ENCODE results near the gene MEGF6. TPM values are rescaled to one million over a fixed set of nuclear protein-coding genes. Genes with fewer than 3 reads are reported as not detected.

MEGF6 gene
- total RNA-seq, 1 donor from 2014 or later: 1.3 TPM

DNA sequence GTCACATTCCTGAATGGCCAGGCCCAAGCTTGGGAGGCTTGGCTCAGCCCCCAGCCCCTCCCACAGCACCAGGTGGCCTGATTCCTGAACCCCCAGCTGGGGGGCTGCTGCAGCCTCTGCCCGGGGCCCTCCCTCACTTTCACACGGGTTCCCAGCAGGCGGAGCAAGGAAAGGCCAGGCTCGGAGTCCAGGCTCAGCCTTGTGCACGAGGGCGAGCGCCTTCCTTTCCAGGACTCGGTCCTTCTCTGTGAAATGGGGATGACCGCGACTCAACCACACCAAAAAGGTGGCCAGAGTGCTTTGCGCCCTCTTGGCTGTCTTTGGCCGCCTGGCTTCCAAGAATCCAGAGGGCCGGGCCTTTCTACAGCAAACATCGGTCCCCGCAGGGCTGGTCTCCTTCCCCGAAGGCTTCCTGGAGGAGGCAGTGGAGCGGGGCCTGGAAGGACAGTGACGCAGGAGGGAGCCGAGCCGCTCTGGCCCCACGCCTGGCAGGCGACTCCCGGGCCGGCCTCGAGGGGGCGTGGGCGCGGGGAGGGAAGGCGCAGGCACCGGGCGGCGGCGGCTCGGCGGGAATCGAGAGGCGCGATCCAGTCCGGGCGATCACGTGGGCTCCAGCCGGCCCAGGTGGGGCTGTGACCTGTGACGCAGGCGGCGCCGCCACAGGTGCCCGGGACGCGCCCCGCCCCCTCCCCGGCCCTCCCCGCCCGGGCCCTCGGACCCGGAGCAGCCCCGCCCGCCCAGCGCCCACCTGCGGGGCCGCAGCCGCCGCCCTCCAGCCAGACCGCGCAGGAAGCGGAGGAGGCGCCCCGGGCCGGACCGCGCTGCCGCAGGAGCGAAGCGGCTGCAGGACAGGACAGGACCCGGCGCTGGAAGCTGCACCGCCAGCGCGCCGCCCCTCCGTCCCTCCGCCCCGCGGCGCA is 157.2 kb downstream of the MEGF6 start, which contains the start of gene ARHGEF16:
Gene ARHGEF16, plus strand, starts transcription at position 775 of the 920 bp plus-strand sequence. CDS start 8,420 bp downstream, outside the sequence.
- Histone ChIP-seq H3K27me3 (ENCODE audit: control insufficient read depth, insufficient read depth, low read length) (no peaks in the 10 kb centered on the region), H3K4me3 (ENCODE audit: low read depth, low read length) (peak within 1 kb of the TSS; percentile 60), H3K36me3 (ENCODE audit: control insufficient read depth, insufficient read depth, low read length) (no peaks in the 10 kb centered on the region)
- DNase-seq (ENCODE audit: low read depth) (peak; percentile 33), FAIRE-seq (no peak)
- peak; percentile 60 for TF ChIP-seq CTCF (IDR thresholded peaks at IDR 0.05; ENCODE audit: insufficient read depth, low read length, severe bottlenecking)

- H3K27me3 ChIP-seq (ENCODE audit: control insufficient read depth, insufficient read depth, low read length): no peaks in the 10 kb centered on the region
- DNase-seq (ENCODE audit: low read depth) (peak; percentile 49), FAIRE-seq (no peak)
- H3K36me3 ChIP-seq (ENCODE audit: control insufficient read depth, insufficient read depth, low read length): no peaks in the 10 kb centered on the region
- no peak overlapping the region for H3K4me3 ChIP-seq (ENCODE audit: low read depth, low read length)
- TF ChIP-seq CTCF (IDR thresholded peaks at IDR 0.05; ENCODE audit: insufficient read depth, low read length, severe bottlenecking): peak; percentile 98
These were observed 158.0 kb downstream of the MEGF6 start for GRCh38 chr1:3453203-3453761.

GRCh38 chr1:3452866-3453175 is 158.5 kb downstream of the MEGF6 start:
- TF ChIP-seq CTCF (IDR thresholded peaks at IDR 0.05; ENCODE audit: insufficient read depth, low read length, severe bottlenecking): no peak
- H3K4me3 ChIP-seq (ENCODE audit: low read depth, low read length): no peak overlapping the region
- H3K27me3 ChIP-seq (ENCODE audit: control insufficient read depth, insufficient read depth, low read length): no peaks in the 10 kb centered on the region
- FAIRE-seq: no peak
- no peaks in the 10 kb centered on the region for H3K36me3 ChIP-seq (ENCODE audit: control insufficient read depth, insufficient read depth, low read length)
- DNase-seq (ENCODE audit: low read depth): no peak

- Histone ChIP-seq H3K27me3 (ENCODE audit: control insufficient read depth, insufficient read depth, low read length) (no peaks in the 10 kb centered on the region), H3K36me3 (ENCODE audit: control insufficient read depth, insufficient read depth, low read length) (no peaks in the 10 kb centered on the region), H3K4me3 (ENCODE audit: low read depth, low read length) (no peak overlapping the region)
- DNase-seq (ENCODE audit: low read depth): no peak
- TF ChIP-seq CTCF (IDR thresholded peaks at IDR 0.05; ENCODE audit: insufficient read depth, low read length, severe bottlenecking): no peak
- no peak for FAIRE-seq
These were observed 159.1 kb downstream of the MEGF6 start for GRCh38 chr1:3451994-3452865.

DNA sequence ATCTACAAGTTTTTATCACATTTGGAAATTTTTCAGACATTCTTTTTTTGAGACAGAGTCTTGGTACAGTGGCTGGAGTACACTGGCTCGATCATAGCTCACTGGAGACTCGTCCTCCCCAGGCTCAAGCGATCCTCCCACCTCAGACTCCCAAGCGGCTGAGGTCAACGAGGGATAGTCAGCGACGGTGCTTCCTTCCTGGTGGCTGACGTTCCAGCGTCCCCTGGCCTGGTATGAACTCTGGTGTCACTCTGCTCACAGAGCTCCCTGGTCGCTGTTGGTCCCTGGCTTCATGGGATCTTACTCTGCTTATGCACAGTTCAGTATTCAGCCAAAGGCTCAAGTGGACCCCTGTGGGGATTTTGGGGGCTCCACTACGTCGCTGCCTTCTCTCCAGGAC is 160.3 kb downstream of the MEGF6 start:
- no peak for FAIRE-seq
- H3K27me3 ChIP-seq (ENCODE audit: control insufficient read depth, insufficient read depth, low read length): no peaks in the 10 kb centered on the region

More for the DNA sequence above, 160.3 kb downstream of the MEGF6 start:
- no peak overlapping the region for H3K4me3 ChIP-seq (ENCODE audit: low read depth, low read length)
- no peak for DNase-seq (ENCODE audit: low read depth)
- H3K36me3 ChIP-seq (ENCODE audit: control insufficient read depth, insufficient read depth, low read length): no peaks in the 10 kb centered on the region
- no peak for TF ChIP-seq CTCF (IDR thresholded peaks at IDR 0.05; ENCODE audit: insufficient read depth, low read length, severe bottlenecking)
